ENCODE data around the gene CCKAR.

Gene CCKAR

DNA sequence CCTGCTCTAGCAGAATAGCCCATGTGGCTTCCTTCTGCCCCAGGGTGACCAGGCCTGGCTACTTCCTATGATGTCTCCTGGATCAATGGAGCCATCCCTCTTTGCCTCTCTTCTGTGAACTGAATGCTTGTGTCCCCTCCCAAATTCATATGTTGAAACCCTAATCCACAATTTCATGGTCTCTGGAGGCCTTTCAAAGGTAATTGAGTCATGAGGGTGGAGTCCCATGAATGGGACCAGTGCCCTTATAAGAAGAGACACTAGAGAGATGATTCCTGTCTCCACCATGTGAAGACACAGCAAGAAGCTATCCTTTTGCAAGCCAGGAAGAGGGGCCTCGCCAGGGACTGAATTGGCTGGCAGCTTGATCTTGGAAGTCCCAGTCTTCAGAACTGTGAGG lies 18.4 kb downstream of the CCKAR start:
- Histone ChIP-seq H2AK5ac (ENCODE audit: low read depth, low read length) (no peak overlapping the region), H2BK15ac (ENCODE audit: low read length) (no peak overlapping the region), H3K14ac (ENCODE audit: low read length) (no peak overlapping the region), H3K9me3 (replicated peaks in 1 of 2; ENCODE audit: control insufficient read depth in 2 of 2, insufficient read depth in 1 of 2, low read depth in 1 of 2, low read length in 2 of 2) (no peaks in the 10 kb centered on the region), H4K91ac (ENCODE audit: low read depth, low read length, poor library complexity) (no peak overlapping the region), H2AFZ (ENCODE audit: low read length) (no peak overlapping the region), H3K79me1 (ENCODE audit: low read depth, low read length) (no peaks in the 10 kb centered on the region), H3K4ac (ENCODE audit: low read length) (no peak overlapping the region), H4K8ac (ENCODE audit: low read depth, low read length) (no peak overlapping the region), H3K9ac (ENCODE audit: low read depth, low read length, poor library complexity) (no peak overlapping the region), H3K4me1 (ENCODE audit: control insufficient read depth in 2 of 2, insufficient read depth in 1 of 2, low read depth in 1 of 2, low read length in 2 of 2) (no peaks in the 10 kb centered on the region), H2BK12ac (ENCODE audit: low read length) (no peak overlapping the region), H2BK120ac (ENCODE audit: low read depth, low read length) (no peak overlapping the region), H3K4me3 (ENCODE audit: low read length in 2 of 2) (no peak overlapping the region), H3K36me3 (replicated peaks in 1 of 2; ENCODE audit: control insufficient read depth in 2 of 2, insufficient read depth in 2 of 2, low read length in 2 of 2) (no peaks in the 10 kb centered on the region), H3K23ac (ENCODE audit: low read depth, low read length, poor library complexity) (no peak overlapping the region), H3K18ac (ENCODE audit: low read length) (no peak overlapping the region), H3K27ac (replicated peaks; ENCODE audit: low read length) (no peak overlapping the region), H3K27me3 (ENCODE audit: control insufficient read depth in 3 of 3, insufficient read depth in 3 of 3, low read depth in 1 of 3, low read length in 3 of 3) (peaks cover 0 to 5% (median 0%) of the 10 kb centered on the region in 3 experiments), H3K4me2 (ENCODE audit: insufficient read depth, low read length, poor library complexity, severe bottlenecking) (no peak overlapping the region), H2BK5ac (ENCODE audit: low read length) (no peak overlapping the region)
- no peak for DNase-seq (ENCODE audit: low spot score)
- WGBS, 2 donors (ENCODE audit: extremely low coverage in 2 of 2, insufficient read length in 2 of 2, insufficient replicate concordance in 1 of 2) = no CpG with 5 or more reads among the region's 1 CpG

GRCh38 chr4:26468977-26469376 lies 21.3 kb downstream of the CCKAR start:
- no CpG with 5 or more reads among the region's 4 CpGs for WGBS, 2 donors (ENCODE audit: extremely low coverage in 2 of 2, insufficient read length in 2 of 2, insufficient replicate concordance in 1 of 2)
- no peak for DNase-seq (ENCODE audit: low spot score)

DNA sequence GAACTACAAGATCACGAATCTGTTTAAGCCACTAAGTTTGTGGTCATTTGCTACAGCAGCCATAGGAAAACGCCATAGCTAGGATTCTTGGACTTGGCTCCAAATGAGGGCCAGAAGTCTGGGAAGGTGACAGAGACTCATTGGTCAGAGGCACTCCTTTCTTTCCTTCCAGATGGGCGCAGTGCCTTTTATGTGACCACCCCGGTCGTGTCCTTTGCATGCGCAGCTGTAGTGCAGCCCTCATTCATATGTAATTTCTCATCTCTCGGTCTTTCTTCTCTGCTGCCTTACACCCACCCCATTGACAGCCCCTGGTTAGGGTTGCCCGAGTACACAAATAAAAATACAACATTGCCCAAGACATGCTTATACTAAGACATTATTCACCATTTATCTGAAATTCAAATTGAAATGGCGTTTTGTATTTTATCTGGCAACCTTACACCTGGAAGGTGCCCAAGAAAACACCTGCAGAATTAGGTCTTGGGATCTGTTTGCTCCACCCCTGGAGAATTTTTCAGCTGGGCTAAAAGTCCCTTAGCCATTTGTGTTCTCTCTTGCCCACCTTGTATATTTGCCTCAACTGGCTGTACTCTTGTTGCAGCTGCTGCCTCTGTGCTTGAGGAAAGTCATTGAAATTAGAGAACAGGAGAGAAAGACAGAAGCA lies 21.9 kb downstream of the CCKAR start:
- Histone ChIP-seq H2BK12ac (ENCODE audit: low read length) (no peak overlapping the region), H3K27me3 (ENCODE audit: control insufficient read depth in 3 of 3, insufficient read depth in 3 of 3, low read depth in 1 of 3, low read length in 3 of 3) (peaks cover 0 to 5% (median 0%) of the 10 kb centered on the region in 3 experiments), H3K27ac (replicated peaks; ENCODE audit: low read length) (no peak overlapping the region), H3K9me3 (replicated peaks in 1 of 2; ENCODE audit: control insufficient read depth in 2 of 2, insufficient read depth in 1 of 2, low read depth in 1 of 2, low read length in 2 of 2) (no peaks in the 10 kb centered on the region), H3K79me1 (ENCODE audit: low read depth, low read length) (no peaks in the 10 kb centered on the region), H2AK5ac (ENCODE audit: low read depth, low read length) (no peak overlapping the region), H2BK120ac (ENCODE audit: low read depth, low read length) (no peak overlapping the region), H3K4me1 (ENCODE audit: control insufficient read depth in 2 of 2, insufficient read depth in 1 of 2, low read depth in 1 of 2, low read length in 2 of 2) (no peaks in the 10 kb centered on the region), H3K23ac (ENCODE audit: low read depth, low read length, poor library complexity) (no peak overlapping the region), H3K4me3 (ENCODE audit: low read length in 2 of 2) (no peak overlapping the region), H4K91ac (ENCODE audit: low read depth, low read length, poor library complexity) (no peak overlapping the region), H2AFZ (ENCODE audit: low read length) (no peak overlapping the region), H3K4me2 (ENCODE audit: insufficient read depth, low read length, poor library complexity, severe bottlenecking) (no peak overlapping the region), H2BK5ac (ENCODE audit: low read length) (no peak overlapping the region), H3K4ac (ENCODE audit: low read length) (no peak overlapping the region), H2BK15ac (ENCODE audit: low read length) (no peak overlapping the region), H4K8ac (ENCODE audit: low read depth, low read length) (no peak overlapping the region), H3K36me3 (replicated peaks in 1 of 2; ENCODE audit: control insufficient read depth in 2 of 2, insufficient read depth in 2 of 2, low read length in 2 of 2) (no peaks in the 10 kb centered on the region), H3K14ac (ENCODE audit: low read length) (no peak overlapping the region), H3K9ac (ENCODE audit: low read depth, low read length, poor library complexity) (no peak overlapping the region), H3K18ac (ENCODE audit: low read length) (no peak overlapping the region)
- no CpG with 5 or more reads among the region's 9 CpGs for WGBS, 2 donors (ENCODE audit: extremely low coverage in 2 of 2, insufficient read length in 2 of 2, insufficient replicate concordance in 1 of 2)
- DNase-seq (ENCODE audit: low spot score) = no peak

More at GRCh38 chr4:26468977-26469376, 21.3 kb downstream of the CCKAR start:
- H4K8ac ChIP-seq (ENCODE audit: low read depth, low read length) = no peak overlapping the region
- no peaks in the 10 kb centered on the region for H3K79me1 ChIP-seq (ENCODE audit: low read depth, low read length)
- H3K9me3 ChIP-seq (replicated peaks in 1 of 2; ENCODE audit: control insufficient read depth in 2 of 2, insufficient read depth in 1 of 2, low read depth in 1 of 2, low read length in 2 of 2) = no peaks in the 10 kb centered on the region
- no peak overlapping the region for H3K23ac ChIP-seq (ENCODE audit: low read depth, low read length, poor library complexity)
- no peak overlapping the region for H2BK12ac ChIP-seq (ENCODE audit: low read length)
- no peak overlapping the region for H3K9ac ChIP-seq (ENCODE audit: low read depth, low read length, poor library complexity)
- no peak overlapping the region for H2BK5ac ChIP-seq (ENCODE audit: low read length)
- peaks cover 0 to 5% (median 0%) of the 10 kb centered on the region in 3 experiments for H3K27me3 ChIP-seq (ENCODE audit: control insufficient read depth in 3 of 3, insufficient read depth in 3 of 3, low read depth in 1 of 3, low read length in 3 of 3)
- no peak overlapping the region for H3K27ac ChIP-seq (replicated peaks; ENCODE audit: low read length)
- no peaks in the 10 kb centered on the region for H3K36me3 ChIP-seq (replicated peaks in 1 of 2; ENCODE audit: control insufficient read depth in 2 of 2, insufficient read depth in 2 of 2, low read length in 2 of 2)
- no peak overlapping the region for H3K4me2 ChIP-seq (ENCODE audit: insufficient read depth, low read length, poor library complexity, severe bottlenecking)
- H2BK120ac ChIP-seq (ENCODE audit: low read depth, low read length) = no peak overlapping the region
- no peak overlapping the region for H2AK5ac ChIP-seq (ENCODE audit: low read depth, low read length)
- H2AFZ ChIP-seq (ENCODE audit: low read length) = no peak overlapping the region
- no peak overlapping the region for H4K91ac ChIP-seq (ENCODE audit: low read depth, low read length, poor library complexity)
- no peak overlapping the region for H3K18ac ChIP-seq (ENCODE audit: low read length)
- H3K4me1 ChIP-seq (ENCODE audit: control insufficient read depth in 2 of 2, insufficient read depth in 1 of 2, low read depth in 1 of 2, low read length in 2 of 2) = no peaks in the 10 kb centered on the region
- H2BK15ac ChIP-seq (ENCODE audit: low read length) = no peak overlapping the region
- no peak overlapping the region for H3K4me3 ChIP-seq (ENCODE audit: low read length in 2 of 2)
- no peak overlapping the region for H3K4ac ChIP-seq (ENCODE audit: low read length)
- H3K14ac ChIP-seq (ENCODE audit: low read length) = no peak overlapping the region

- no peak overlapping the region for H3K14ac ChIP-seq (ENCODE audit: low read length)
- H3K4me2 ChIP-seq (ENCODE audit: insufficient read depth, low read length, poor library complexity, severe bottlenecking) = no peak overlapping the region
- no peak overlapping the region for H2AFZ ChIP-seq (ENCODE audit: low read length)
- H3K79me1 ChIP-seq (ENCODE audit: low read depth, low read length) = no peaks in the 10 kb centered on the region
- H3K27me3 ChIP-seq (ENCODE audit: control insufficient read depth in 3 of 3, insufficient read depth in 3 of 3, low read depth in 1 of 3, low read length in 3 of 3) = peaks cover 0 to 5% (median 0%) of the 10 kb centered on the region in 3 experiments
- no peak overlapping the region for H2AK5ac ChIP-seq (ENCODE audit: low read depth, low read length)
- H3K23ac ChIP-seq (ENCODE audit: low read depth, low read length, poor library complexity) = no peak overlapping the region
- no peak overlapping the region for H3K27ac ChIP-seq (replicated peaks; ENCODE audit: low read length)
- H2BK5ac ChIP-seq (ENCODE audit: low read length) = no peak overlapping the region
- no peak overlapping the region for H2BK15ac ChIP-seq (ENCODE audit: low read length)
- no peaks in the 10 kb centered on the region for H3K36me3 ChIP-seq (replicated peaks in 1 of 2; ENCODE audit: control insufficient read depth in 2 of 2, insufficient read depth in 2 of 2, low read length in 2 of 2)
- 100% methylated on average over 1 of the region's 1 CpG for WGBS, 2 donors (ENCODE audit: extremely low coverage in 2 of 2, insufficient read length in 2 of 2, insufficient replicate concordance in 1 of 2)
- no peak overlapping the region for H3K9ac ChIP-seq (ENCODE audit: low read depth, low read length, poor library complexity)
- H3K4ac ChIP-seq (ENCODE audit: low read length) = no peak overlapping the region
- DNase-seq (ENCODE audit: low spot score) = no peak
- no peak overlapping the region for H2BK12ac ChIP-seq (ENCODE audit: low read length)
- no peak overlapping the region for H3K18ac ChIP-seq (ENCODE audit: low read length)
- no peak overlapping the region for H4K91ac ChIP-seq (ENCODE audit: low read depth, low read length, poor library complexity)
- H2BK120ac ChIP-seq (ENCODE audit: low read depth, low read length) = no peak overlapping the region
- no peaks in the 10 kb centered on the region for H3K4me1 ChIP-seq (ENCODE audit: control insufficient read depth in 2 of 2, insufficient read depth in 1 of 2, low read depth in 1 of 2, low read length in 2 of 2)
- H3K9me3 ChIP-seq (replicated peaks in 1 of 2; ENCODE audit: control insufficient read depth in 2 of 2, insufficient read depth in 1 of 2, low read depth in 1 of 2, low read length in 2 of 2) = no peaks in the 10 kb centered on the region
- H3K4me3 ChIP-seq (ENCODE audit: low read length in 2 of 2) = no peak overlapping the region
- no peak overlapping the region for H4K8ac ChIP-seq (ENCODE audit: low read depth, low read length)
Measured at GRCh38 chr4:26467724-26468123, 22.6 kb downstream of the CCKAR start.

Measured in neuronal stem cell (in vitro differentiated cells).